DMS53 treated with DMSO at 0.1 percent for 48 hours (cell line): ENCODE measurements around the gene NUP62.

Source experiments
- DNase-seq: peaks from one replicate; lab custom pipeline; 2025; ENCODE audit not compliant: unreplicated experiment; lab: John Stamatoyannopoulos, UW

NUP62 gene

GRCh38 chr19:49882643-49883042 lies 46.7 kb downstream of the NUP62 start:
- no peak for DNase-seq

- no peak for DNase-seq
These were observed 47.5 kb downstream of the NUP62 start for GRCh38 chr19:49881672-49882394.

GRCh38 chr19:49881186-49881585 lies 48.1 kb downstream of the NUP62 start:
- no peak for DNase-seq

- DNase-seq: no peak
These were observed 49.0 kb downstream of the NUP62 start for GRCh38 chr19:49880162-49880869.

- no peak for DNase-seq
These were observed 49.9 kb downstream of the NUP62 start for GRCh38 chr19:49879243-49879963.

- DNase-seq: no peak
These were observed 50.6 kb downstream of the NUP62 start for GRCh38 chr19:49878744-49879070.

GRCh38 chr19:49877879-49878743 lies 51.2 kb downstream of the NUP62 start:
- peak; percentile 89 for DNase-seq

- peak; percentile 97 for DNase-seq
These were observed 52.1 kb downstream of the NUP62 start, which contains the start of the genes AKT1S1 and TBC1D17 for GRCh38 chr19:49877020-49877878. Gene AKT1S1, minus strand, starts transcription at chr19:49877355. Its CDS starts 4,060 bp downstream, at chr19:49873295. Gene TBC1D17, plus strand, starts transcription at chr19:49877702. Its CDS starts 22 bp downstream, at chr19:49877724.

- peak; percentile 88 for DNase-seq
These were observed 52.8 kb downstream of the NUP62 start for GRCh38 chr19:49876422-49877019.

GRCh38 chr19:49875857-49876421 lies 53.4 kb downstream of the NUP62 start:
- DNase-seq: no peak

- no peak for DNase-seq
These were observed 54.1 kb downstream of the NUP62 start for GRCh38 chr19:49875177-49875576.

GRCh38 chr19:49874503-49875157 lies 54.7 kb downstream of the NUP62 start:
- DNase-seq: no peak

GRCh38 chr19:49873834-49874233 lies 55.5 kb downstream of the NUP62 start:
- no peak for DNase-seq

GRCh38 chr19:49873129-49873521 lies 56.2 kb downstream of the NUP62 start:
- DNase-seq: no peak

GRCh38 chr19:49872245-49873128 lies 56.8 kb downstream of the NUP62 start:
- DNase-seq: no peak

GRCh38 chr19:49871349-49871985 lies 57.8 kb downstream of the NUP62 start:
- no peak for DNase-seq

- no peak for DNase-seq
These were observed 58.9 kb downstream of the NUP62 start for GRCh38 chr19:49870309-49870901.
